Upper lobe of left lung (tissue), 6 donors: ENCODE results near the gene PLD2. TPM values are rescaled to one million over a fixed set of nuclear protein-coding genes. Genes with fewer than 3 reads are reported as not detected.
"Not testable (repeated sequence)": the region's sequence is repeated elsewhere in the genome, so short reads cannot be mapped to it uniquely, and the experiment has no call there.

ENCODE experiments used
- ATAC-seq, 2 donors: fragments of 200-7000 bp; cut with Tn5 transposase; one replicate each; pipeline ENCODE4 v1.9.1; 2022; ENCODE audit warnings: mild to moderate bottlenecking in 2 of 2, moderate library complexity in 2 of 2; ENCODE audit not compliant: low FRiP score in 2 of 2
- DNase-seq, 2 donors: peaks; one replicate each; pipeline ENCODE4 v3.0.0-alpha.2; 2019 to 2020
- H3K27ac ChIP-seq, 4 donors: fragments of 200-600 bp; sonication (generic); one replicate each; pipeline ENCODE4 v1.5.1; 2016 to 2019
- H3K27me3 ChIP-seq, 4 donors: fragments of 200-600 bp; sonication (generic); one replicate each; pipeline ENCODE4 v1.5.1; 2017 to 2019
- H3K36me3 ChIP-seq, 4 donors: fragments of 200-600 bp; sonication (generic); one replicate each; pipeline ENCODE4 v1.5.1; 2016 to 2019
- H3K4me1 ChIP-seq, 4 donors: fragments of 200-600 bp; sonication (generic); one replicate each; pipeline ENCODE4 v1.5.1; 2018 to 2019
- H3K4me3 ChIP-seq, 4 donors: fragments of 200-600 bp; sonication (generic); one replicate each; pipeline ENCODE4 v1.5.1; 2017 to 2019; ENCODE audit warnings: mild to moderate bottlenecking in 2 of 4, moderate library complexity in 1 of 4
- H3K9me3 ChIP-seq, 4 donors: fragments of 200-600 bp; sonication (generic); one replicate each; pipeline ENCODE4 v1.5.1; 2018 to 2019
- EP300 ChIP-seq, 4 donors: sonication (generic); formaldehyde crosslinking; IDR thresholded peaks; one replicate each; pipeline ENCODE4 v1.5.1; 2017; ENCODE audit warnings: antibody characterized with exemption in 4 of 4, control low read depth in 2 of 4
- POLR2A ChIP-seq, 4 donors: fragments of 450-650 bp; IDR thresholded peaks; one replicate each; pipeline ENCODE4 v1.5.1; 2016 to 2017; ENCODE audit warnings: antibody characterized with exemption in 4 of 4, mild to moderate bottlenecking in 2 of 4
- POLR2AphosphoS5 ChIP-seq, 2 donors: sonication (generic); formaldehyde crosslinking; IDR thresholded peaks; one replicate each; pipeline ENCODE4 v1.5.1; 2017; ENCODE audit warnings: antibody characterized with exemption in 2 of 2
- WGBS, 2 donors: methylation state at CpG; one replicate each; pipeline ENCODE4 v1.1.5; 2017 to 2018; 5-methylcytosine and 5-hydroxymethylcytosine counted together
- total RNA-seq, 6 donors: library from RNA; depleted of rRNA in 4 of 6; stranded (reverse); fragments of >200 nt in 4 of 6; gene quantifications; one replicate each; pipeline versions ENCODE4 v1.1.0 to v1.2.1, GENCODE V29; 2016 to 2021
- TF ChIP-seq, protein P1 (sequence below), 6 experiments: fragments of 450-650 bp in 4 of 6; fragments of 200-600 bp in 2 of 6; sonication (generic) in 2 of 6; IDR thresholded peaks; one replicate each; pipeline ENCODE4 v1.5.1; 2016 to 2019; ENCODE audit warnings: antibody characterized with exemption in 6 of 6
- donor health status: DM: no; HTN: no; CAD: no; lungs with moderate emphysema.
- donor health status: DM: no; HTN: yes; CAD: no; lungs with severe emphysema.

The PLD2 gene
- total RNA-seq, 6 donors from 2014 or later: 15.0 to 51.3 (median 37.6) TPM

DNA sequence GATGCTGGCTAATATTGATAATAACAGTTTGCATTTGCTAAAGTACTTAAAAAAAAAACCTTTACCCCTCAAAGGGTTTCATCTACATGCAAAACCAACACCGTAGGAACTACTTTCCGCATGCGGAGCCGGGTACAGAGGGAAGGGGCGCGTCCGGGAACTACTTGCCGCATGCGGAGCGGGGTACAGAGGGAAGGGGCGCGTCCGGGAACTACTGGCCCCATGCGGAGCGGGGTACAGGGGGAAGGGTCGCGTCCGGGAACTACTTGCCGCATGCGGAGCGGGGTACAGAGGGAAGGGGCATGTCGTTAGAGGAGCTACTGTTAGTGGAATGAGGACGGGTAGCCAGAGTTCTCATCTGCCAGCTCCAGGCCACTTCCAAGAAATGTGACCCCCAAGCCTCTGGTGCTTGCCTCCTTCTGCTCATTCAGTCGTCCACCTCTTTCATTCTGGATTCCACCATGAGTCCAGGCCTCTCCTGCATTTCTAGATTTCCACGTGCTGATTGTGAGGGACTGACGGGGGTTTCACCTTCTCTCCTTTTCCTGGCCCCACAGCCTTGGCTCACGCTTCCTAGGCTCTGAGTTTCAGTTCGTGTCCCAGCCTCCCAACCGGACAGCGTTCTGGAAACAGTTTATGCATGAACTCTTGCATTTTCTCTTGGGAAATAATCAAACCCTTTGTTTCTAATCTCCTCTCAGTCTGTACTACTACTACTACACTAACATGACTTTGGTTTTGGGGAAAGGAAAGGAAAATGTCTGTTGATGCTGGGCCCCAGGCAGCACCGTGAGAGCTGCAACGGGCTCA lies 53.1 kb downstream of the PLD2 start:
- Histone ChIP-seq H3K27ac (peak overlapping the region in 3 of 4 donors; percentile 15 to 83 (median 76)), H3K36me3 (no peaks in the 10 kb centered on the region), H3K4me3 (peak overlapping the region in 3 of 4 donors; percentile 19 to 31 (median 24)), H3K27me3 (no peaks in the 10 kb centered on the region), H3K9me3 (no peaks in the 10 kb centered on the region), H3K4me1 (peaks cover 28 to 60% (median 39%) of the 10 kb centered on the region in 4 donors)
- 73 to 79% methylated on average over 32 of the region's 32 CpGs for WGBS, 2 donors
- no peak for DNase-seq
- TF ChIP-seq POLR2AphosphoS5 (IDR thresholded peaks at IDR 0.05): no peak
- TF ChIP-seq EP300 (IDR thresholded peaks at IDR 0.05): no peak
- TF ChIP-seq, protein P1, sequence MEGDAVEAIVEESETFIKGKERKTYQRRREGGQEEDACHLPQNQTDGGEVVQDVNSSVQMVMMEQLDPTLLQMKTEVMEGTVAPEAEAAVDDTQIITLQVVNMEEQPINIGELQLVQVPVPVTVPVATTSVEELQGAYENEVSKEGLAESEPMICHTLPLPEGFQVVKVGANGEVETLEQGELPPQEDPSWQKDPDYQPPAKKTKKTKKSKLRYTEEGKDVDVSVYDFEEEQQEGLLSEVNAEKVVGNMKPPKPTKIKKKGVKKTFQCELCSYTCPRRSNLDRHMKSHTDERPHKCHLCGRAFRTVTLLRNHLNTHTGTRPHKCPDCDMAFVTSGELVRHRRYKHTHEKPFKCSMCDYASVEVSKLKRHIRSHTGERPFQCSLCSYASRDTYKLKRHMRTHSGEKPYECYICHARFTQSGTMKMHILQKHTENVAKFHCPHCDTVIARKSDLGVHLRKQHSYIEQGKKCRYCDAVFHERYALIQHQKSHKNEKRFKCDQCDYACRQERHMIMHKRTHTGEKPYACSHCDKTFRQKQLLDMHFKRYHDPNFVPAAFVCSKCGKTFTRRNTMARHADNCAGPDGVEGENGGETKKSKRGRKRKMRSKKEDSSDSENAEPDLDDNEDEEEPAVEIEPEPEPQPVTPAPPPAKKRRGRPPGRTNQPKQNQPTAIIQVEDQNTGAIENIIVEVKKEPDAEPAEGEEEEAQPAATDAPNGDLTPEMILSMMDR (IDR thresholded peaks at IDR 0.05): no peak
- TF ChIP-seq POLR2A (IDR thresholded peaks at IDR 0.05): no peak
- ATAC-seq: no peak

DNA sequence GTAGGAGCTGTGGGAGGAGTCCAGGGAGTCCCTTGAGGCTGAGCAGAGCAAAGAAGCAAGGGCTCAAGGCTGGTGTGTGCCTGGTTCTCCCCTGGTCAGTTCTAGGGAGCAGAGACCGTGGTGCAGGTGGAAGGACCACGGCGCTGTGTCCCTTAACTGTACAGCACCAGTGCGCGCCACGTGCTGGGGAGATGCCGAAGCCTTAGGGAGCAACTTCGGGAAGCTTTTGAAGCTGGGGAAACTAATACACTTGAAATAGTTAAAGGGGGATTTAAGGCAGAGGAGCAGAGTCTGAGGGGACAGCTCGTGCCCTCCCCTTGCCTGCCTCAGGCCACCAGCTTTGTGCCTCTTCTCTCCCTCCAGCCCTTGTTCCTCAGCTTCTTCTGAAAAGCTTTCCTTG lies 53.7 kb downstream of the PLD2 start:
- WGBS, 2 donors: 86 to 89% methylated on average over 8 to 9 of the region's 9 CpGs
- Histone ChIP-seq H3K27me3 (no peaks in the 10 kb centered on the region), H3K4me3 (peak overlapping the region in 3 of 4 donors; percentile 19 to 31 (median 24)), H3K4me1 (peaks cover 28 to 58% (median 39%) of the 10 kb centered on the region in 4 donors), H3K9me3 (no peaks in the 10 kb centered on the region), H3K27ac (peak overlapping the region in 3 of 4 donors; percentile 35 to 83 (median 76)), H3K36me3 (no peaks in the 10 kb centered on the region)
- no peak for ATAC-seq
- TF ChIP-seq EP300 (IDR thresholded peaks at IDR 0.05) (no peak), POLR2AphosphoS5 (IDR thresholded peaks at IDR 0.05) (no peak), POLR2A (IDR thresholded peaks at IDR 0.05) (no peak)
- TF ChIP-seq, protein P1 (IDR thresholded peaks at IDR 0.05): no peak
- no peak for DNase-seq

DNA sequence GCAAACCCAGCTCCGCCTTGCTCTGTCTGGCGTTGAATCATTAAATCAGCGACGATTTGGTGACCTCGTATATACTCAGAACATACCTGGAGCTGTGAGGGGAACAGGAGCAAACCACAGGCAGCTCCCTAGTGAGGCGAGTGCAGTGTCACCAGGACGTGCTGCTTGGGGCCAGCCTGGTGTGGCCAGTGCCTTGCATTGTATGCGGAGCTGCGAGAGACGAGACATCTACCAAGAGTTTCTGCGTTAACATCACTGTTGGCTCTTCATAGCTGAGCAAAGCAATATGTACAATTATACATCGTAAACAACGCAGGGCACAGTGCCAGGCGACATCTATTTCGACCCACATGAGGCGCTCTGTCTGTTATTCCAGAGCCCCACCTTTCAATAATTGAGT lies 54.1 kb downstream of the PLD2 start:
- Histone ChIP-seq H3K9me3 (no peaks in the 10 kb centered on the region), H3K36me3 (no peaks in the 10 kb centered on the region), H3K4me3 (no peak overlapping the region), H3K27ac (peak overlapping the region in 3 of 4 donors; percentile 35 to 83 (median 76)), H3K4me1 (peaks cover 28 to 55% (median 37%) of the 10 kb centered on the region in 4 donors), H3K27me3 (no peaks in the 10 kb centered on the region)
- TF ChIP-seq, protein P1 (IDR thresholded peaks at IDR 0.05): no peak
- TF ChIP-seq POLR2A (IDR thresholded peaks at IDR 0.05): no peak
- no peak for TF ChIP-seq EP300 (IDR thresholded peaks at IDR 0.05)
- no peak for TF ChIP-seq POLR2AphosphoS5 (IDR thresholded peaks at IDR 0.05)
- DNase-seq (no peak), ATAC-seq (no peak)
- 87 to 89% methylated on average over 16 of the region's 16 CpGs for WGBS, 2 donors

DNA sequence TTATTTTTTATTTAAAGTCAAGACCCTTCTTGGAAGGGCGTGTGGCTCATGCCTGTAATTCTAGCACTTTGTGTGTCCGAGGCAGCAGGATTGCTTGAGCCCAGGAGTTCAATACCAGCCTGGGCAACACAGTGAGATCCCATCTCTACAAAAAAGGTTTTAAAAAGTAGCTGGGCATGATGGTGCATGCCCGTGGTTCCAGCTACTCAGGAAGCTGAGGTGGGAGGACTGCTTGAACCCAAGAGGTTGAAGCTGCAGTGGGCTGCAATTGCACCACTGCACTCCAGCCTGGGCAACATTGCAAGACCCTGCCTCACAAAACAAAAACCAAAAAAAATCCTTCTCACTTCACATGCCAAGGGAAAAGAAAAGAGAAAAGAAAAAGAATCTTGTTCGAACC lies 55.8 kb downstream of the PLD2 start:
- no peak for ATAC-seq
- H3K4me1 ChIP-seq: peaks cover 16 to 38% (median 26%) of the 10 kb centered on the region in 4 donors
- no peak overlapping the region for H3K4me3 ChIP-seq
- WGBS, 2 donors: 88% methylated on average over 4 of the region's 4 CpGs
- no peaks in the 10 kb centered on the region for H3K36me3 ChIP-seq
- H3K27ac ChIP-seq: no peak overlapping the region
- no peaks in the 10 kb centered on the region for H3K9me3 ChIP-seq
- no peaks in the 10 kb centered on the region for H3K27me3 ChIP-seq
- DNase-seq: no peak
- no peak for TF ChIP-seq EP300 (IDR thresholded peaks at IDR 0.05)
- TF ChIP-seq POLR2A (IDR thresholded peaks at IDR 0.05): no peak

DNA sequence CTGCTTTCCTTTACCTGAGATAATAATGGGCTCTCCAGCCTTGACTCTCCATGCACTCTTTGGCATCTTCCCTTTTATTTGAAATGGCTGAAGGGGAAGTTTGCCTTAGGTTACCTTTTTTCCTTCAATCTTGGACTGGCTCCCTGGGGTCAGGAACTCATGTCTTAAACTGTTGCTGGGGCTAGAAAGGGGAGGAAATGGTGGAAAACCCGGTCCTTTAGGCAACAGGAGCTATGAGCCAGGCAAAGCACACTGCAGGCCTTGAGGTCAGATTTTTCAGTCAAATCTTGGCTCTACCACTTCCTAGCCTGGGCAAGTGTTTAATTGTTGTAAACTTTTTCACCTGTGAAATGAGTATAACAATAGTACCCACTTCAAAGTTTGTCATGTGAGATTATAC lies 56.4 kb downstream of the PLD2 start:
- TF ChIP-seq, protein P1 (IDR thresholded peaks at IDR 0.05): no peak
- no peak for TF ChIP-seq POLR2A (IDR thresholded peaks at IDR 0.05)
- TF ChIP-seq EP300 (IDR thresholded peaks at IDR 0.05): no peak
- no peak for TF ChIP-seq POLR2AphosphoS5 (IDR thresholded peaks at IDR 0.05)
- no peak for ATAC-seq
- H3K36me3 ChIP-seq: no peaks in the 10 kb centered on the region
- 81 to 85% methylated on average over 1 of the region's 1 CpG for WGBS, 2 donors
- no peaks in the 10 kb centered on the region for H3K27me3 ChIP-seq
- no peak overlapping the region for H3K27ac ChIP-seq
- H3K4me1 ChIP-seq: peaks cover 11 to 32% (median 20%) of the 10 kb centered on the region in 4 donors
- H3K9me3 ChIP-seq: no peaks in the 10 kb centered on the region
- DNase-seq: no peak
- H3K4me3 ChIP-seq: no peak overlapping the region

DNA sequence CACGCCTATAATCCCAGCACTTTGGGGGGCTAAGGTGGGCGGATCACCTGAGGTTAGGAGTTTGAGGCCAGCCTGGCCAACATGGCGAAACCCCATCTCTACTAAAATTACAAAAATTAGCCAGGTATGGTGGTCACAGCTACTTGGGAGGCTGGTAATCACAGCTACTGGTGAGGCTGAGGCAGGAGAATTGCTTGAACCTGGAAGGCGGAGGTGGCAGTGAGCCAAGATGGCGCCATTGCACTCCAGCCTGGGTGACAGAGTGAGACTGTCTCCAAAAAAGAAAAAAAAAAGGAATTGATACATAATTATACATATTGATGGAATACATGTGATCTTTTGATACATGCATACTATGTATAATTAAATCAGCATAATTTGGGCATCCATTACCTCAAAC lies 60.6 kb downstream of the PLD2 start:
- 76 to 92% methylated on average over 5 of the region's 5 CpGs for WGBS, 2 donors
- peaks cover 0 to 10% (median 3%) of the 10 kb centered on the region in 4 donors for H3K4me1 ChIP-seq
- H3K4me3 ChIP-seq, ATAC-seq, H3K27ac ChIP-seq, H3K36me3 ChIP-seq, H3K9me3 ChIP-seq, H3K27me3 ChIP-seq, DNase-seq: not testable (repeated sequence)

DNA sequence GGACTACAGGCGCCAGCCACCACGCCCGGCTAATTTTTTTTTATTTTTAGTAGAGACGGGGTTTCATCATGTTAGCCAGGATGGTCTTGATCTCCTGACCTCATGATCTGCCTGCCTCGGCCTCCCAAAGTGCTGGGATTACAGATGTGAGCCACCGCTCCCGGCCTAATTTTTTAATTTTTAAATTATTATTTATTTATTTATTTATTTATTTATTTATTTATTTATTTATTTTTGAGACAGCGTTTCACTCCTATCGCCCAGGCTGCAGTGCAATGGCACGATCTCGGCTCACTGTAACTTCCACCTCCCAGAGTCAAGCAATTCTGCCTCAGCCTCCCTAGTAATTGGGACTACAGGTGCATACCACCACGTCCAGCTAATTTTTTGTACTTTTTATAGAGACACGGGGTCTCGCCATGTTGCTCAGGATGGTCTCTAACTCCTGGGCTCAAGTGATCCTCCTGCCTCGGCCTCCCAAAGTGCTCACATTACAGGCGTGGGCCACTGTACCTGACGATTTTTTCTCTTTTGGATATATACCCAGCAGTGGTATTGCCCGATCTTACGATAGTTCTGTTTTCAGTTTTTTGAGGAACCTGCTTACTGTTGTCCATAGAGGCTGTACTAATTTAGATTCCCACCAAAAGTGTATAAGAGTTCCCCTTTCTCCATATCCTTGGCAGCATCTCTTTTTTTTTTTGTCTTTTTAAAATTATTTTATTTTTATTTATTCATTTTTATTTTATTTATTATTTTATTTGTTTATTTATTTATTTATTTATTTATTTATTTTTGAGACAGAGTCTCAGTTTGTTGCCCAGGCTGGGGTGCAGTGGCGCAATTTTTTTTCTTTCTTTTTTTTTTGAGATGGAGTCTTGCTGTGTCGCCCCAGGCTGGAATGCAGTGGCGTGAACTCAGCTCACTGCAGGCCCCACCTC lies 62.4 kb downstream of the PLD2 start:
- not testable (repeated sequence) for ATAC-seq

More for the DNA sequence above, 62.4 kb downstream of the PLD2 start:
- not testable (repeated sequence) for H3K36me3 ChIP-seq, H3K4me3 ChIP-seq, H3K27ac ChIP-seq, H3K27me3 ChIP-seq, DNase-seq, H3K9me3 ChIP-seq, H3K4me1 ChIP-seq
- 93 to 95% methylated on average over 22 of the region's 22 CpGs for WGBS, 2 donors
